GM18526 (cell line): Measurements from ENCODE around the gene MAP3K20.

Source experiments
- POLR2A ChIP-seq: IDR thresholded peaks from 3 replicates; pipeline ENCODE4 v1.6.1; 2011; ENCODE audit not compliant: insufficient read length; ENCODE audit errors: extremely low read depth

MAP3K20 gene

GRCh38 chr2:173066887-173067676 lies 8.6 kb upstream of the MAP3K20 start:
- TF ChIP-seq POLR2A: no peak

GRCh38 chr2:173075056-173075780 lies 428 bp upstream of the MAP3K20 start:
- no peak for TF ChIP-seq POLR2A

DNA sequence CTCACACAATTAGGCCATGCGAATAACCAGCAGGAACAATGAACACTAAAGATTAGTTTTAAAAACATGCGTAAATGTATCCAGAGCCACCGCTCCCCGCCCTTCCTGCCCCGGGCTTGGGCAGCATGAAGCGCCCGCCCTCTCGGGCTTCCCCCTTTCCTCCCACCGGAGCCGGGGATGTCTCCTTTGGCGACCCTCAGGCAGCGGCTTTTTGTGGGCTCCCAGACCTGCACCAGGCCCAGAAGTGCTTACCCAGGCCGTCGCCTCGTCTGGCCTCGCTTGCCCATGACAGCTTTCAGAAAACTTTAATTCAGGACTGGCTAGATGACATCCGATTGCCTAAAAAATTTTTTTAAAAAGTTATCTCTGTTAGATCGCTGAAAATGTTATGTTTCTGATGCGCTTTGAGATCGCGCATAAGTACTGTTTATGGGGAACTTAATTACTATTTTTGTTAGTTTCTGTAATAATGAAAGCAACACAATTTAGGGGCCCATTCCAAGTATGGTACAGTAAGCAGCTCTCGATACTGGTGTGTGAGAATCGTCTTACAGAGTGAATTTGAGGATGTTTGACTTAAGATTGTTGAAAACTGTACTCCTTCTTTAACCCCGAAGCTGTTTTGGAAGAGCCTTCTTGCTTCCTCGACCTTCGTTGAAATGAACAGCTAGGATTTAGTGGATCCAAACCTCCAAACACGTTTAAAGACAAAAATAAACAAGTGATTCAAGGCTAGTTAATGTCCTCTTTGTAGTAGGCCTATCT lies 1.1 kb downstream of the MAP3K20 start:
- TF ChIP-seq POLR2A: no peak

DNA sequence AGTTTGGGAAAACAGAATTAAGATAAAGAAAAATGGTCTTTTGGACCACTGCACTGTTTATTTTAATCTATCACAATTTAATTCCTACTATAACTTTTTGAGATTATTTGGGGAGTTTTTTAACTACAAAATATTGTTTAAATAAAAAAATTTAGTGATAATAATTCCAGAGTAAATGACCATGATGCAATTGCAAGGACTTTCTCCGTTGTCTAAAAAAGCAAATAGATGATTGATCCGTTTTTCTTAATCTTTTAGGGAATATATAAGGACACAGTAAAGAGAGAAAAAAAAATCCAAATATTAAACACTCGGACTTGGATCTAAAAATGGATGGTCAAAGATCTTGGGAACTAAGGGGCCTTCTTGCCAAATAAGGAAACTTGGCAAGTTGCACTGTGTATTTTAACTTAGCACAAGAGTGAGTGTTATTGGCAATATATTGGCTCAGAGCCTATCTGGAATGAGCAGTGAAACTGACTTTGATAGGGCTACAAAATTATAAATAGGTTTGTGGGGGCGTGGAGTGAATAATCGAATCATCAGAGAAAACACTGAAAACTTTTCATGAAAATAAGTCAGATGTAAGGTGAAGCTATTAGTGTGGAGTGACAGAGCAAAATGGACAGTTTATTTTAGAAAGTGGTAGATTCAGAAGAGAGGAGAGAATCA lies 2.0 kb downstream of the MAP3K20 start:
- no peak for TF ChIP-seq POLR2A

DNA sequence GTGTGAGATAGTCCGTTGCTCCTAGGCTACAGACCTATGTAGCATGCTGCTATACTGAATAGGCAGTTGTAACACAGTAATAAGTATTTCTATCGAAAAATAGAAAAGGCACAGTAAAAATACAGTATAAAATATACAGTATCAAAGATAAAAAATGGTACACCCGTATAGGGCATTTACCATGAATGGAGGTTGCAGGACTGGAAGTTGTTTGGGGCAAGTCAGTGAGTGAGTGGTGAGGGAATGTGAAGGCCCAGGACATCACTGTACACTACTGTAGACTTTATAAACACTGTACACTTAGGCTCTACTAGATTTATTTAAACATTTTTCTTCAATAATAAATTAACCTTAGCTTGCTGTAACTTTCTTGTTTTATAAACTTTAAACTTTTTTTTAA lies 3.5 kb downstream of the MAP3K20 start:
- TF ChIP-seq POLR2A: no peak

- no peak for TF ChIP-seq POLR2A
These were observed 4.6 kb downstream of the MAP3K20 start for GRCh38 chr2:173079973-173080860.

DNA sequence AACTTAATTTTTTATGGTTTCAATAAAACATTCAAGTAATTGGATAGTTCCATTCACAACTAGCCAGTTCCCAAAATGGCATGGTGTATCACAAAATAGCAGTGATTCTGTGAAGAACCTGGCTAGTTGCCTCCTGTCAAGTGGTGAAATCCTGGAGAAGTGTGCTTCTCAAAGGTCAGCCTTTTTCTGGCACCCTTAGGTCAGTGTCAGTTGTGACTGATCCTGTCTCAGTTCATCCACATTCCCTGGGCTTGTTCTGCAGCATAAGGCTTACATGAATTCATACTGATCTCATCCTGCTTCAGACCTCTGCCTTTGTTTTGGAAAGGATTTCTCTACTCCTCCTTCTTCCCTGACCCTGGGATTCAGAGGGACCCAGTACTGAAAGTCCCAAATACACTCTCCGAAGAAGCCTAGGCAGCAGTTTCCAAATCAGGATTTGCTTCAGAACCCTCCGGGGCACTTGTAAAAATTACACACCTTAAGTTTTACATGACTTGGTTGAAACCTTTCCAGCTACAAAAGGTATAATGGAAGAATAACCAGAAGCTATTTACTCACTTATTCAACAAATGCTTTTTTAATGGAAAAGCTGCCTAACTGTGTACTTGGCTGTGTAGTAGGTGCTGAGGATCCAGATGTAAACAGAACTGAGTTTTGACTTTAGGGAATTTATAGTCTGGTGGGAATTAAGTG lies 11.0 kb downstream of the MAP3K20 start:
- TF ChIP-seq POLR2A: no peak

DNA sequence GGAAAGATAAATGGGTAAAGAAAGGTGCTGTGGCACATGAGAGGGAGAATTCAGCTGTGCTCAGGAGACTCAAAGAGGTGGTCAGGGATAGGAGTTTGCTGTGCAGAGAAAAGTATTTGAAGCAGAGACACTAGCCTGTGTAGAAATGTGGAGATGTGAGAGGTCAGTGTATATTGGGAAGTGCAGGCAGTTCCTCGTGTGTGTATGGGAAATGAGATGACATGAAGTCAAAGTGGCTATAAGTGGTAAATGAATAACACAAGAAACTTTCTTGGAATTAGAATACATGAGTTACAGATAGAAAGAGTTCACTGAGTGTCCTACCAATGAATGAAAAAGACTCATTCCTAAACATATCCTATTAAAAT lies 11.6 kb downstream of the MAP3K20 start:
- TF ChIP-seq POLR2A: no peak

- no peak for TF ChIP-seq POLR2A
These were observed 12.3 kb downstream of the MAP3K20 start for GRCh38 chr2:173087793-173088496.

DNA sequence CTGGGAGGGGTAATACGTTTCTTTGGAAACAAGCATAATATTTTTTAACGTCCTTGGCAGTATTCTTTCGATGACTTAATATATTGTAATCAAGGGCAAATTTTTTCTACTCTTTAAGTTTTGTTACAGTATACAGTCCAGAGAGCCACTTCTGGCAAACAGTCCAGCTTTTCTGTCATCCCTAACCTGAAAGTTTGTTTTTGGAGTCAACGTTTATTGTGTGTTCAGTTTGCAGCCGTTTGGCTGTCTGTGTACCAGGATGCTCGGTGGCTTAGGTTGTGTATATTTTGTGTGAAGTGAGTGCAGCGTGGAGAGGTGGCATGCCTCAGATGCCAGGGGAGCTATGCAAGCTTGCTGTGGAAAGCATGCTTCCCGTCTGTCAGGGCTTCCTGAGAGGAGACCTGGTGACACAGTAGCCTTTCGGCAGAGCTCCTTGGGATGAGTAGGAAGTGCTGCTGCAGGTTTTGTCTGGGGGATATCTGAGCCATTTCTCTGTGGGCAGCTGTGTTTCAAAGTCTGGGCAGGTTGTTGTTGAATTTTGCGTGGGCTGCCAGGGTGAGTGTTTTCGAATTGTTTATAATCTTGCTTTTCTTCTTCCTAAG lies 14.7 kb downstream of the MAP3K20 start:
- no peak for TF ChIP-seq POLR2A

DNA sequence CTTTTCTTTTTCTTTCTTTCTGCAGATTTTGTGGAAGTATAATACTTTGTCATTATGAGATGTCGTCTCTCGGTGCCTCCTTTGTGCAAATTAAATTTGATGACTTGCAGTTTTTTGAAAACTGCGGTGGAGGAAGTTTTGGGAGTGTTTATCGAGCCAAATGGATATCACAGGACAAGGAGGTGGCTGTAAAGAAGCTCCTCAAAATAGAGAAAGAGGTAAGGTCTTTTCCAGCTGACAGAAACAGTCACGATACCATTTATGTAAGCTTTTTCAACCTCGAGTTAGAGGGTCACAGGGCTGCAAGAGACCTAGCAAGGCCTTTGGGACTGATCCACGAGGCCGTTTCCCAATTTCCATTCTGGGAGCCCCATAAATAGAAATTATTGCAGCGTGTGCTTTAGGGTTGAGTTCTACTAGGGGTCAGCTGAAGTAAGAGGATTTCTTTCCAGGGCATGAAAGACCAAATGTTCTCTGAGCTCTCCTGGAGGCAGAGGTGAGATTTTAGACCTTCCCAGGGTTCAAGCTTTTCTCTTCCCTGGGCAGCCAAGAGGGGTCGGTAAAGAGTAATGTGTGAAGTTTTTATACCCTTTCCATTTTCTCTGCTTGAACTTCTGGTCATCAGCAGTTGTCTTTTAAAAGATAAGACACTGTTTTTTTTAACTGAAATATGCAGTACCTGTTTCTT lies 15.5 kb downstream of the MAP3K20 start:
- no peak for TF ChIP-seq POLR2A

- TF ChIP-seq POLR2A: no peak
These were observed 16.3 kb downstream of the MAP3K20 start for GRCh38 chr2:173091910-173092309.
